Left forelimb (tissue), 1 donor: ENCODE measurements around the gene SLC35F4.

Source experiments
- DNase-seq: peaks from one replicate; pipeline ENCODE4 v3.0.0-alpha.2; 2018; ENCODE audit warnings: low spot score

The SLC35F4 gene

DNA sequence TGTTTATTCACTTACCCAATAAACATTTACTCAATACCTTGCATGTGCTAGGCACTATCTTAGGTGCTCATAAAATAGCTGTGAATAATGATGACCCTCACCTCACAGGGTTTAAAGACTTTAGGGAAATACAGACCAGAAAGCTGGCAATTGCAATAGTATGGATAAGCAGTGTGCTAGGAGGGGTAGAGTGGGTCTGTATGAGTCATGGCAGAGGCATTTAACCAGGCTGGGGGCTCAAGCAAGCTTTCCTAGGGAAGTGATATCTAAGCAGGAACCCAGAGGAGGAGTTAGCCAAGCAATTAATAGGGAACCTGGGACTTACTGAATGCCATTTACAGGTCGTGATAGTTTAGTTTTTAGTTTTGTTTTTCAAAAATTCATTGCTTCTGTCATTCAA lies 248.4 kb downstream of the SLC35F4 start:
- no peak for DNase-seq

DNA sequence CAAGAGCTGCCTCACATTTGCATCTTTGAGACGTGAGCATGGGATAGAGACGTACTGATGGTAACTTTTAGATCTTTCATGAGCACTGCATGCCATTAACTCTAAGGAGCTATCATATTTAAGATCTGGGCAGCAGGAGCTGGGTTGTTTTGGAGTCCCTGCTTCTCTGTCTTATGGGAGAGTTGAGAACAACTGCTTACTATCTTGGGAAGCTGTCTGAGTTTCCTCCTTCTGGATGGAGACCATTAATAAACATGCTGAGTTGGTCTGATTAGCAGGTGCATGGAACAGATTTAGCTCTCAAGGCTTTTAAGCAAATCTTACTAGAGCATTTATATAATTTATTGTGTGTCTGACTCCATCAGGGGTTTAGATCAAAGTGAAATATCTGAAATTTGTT lies 252.9 kb downstream of the SLC35F4 start:
- DNase-seq: no peak

DNA sequence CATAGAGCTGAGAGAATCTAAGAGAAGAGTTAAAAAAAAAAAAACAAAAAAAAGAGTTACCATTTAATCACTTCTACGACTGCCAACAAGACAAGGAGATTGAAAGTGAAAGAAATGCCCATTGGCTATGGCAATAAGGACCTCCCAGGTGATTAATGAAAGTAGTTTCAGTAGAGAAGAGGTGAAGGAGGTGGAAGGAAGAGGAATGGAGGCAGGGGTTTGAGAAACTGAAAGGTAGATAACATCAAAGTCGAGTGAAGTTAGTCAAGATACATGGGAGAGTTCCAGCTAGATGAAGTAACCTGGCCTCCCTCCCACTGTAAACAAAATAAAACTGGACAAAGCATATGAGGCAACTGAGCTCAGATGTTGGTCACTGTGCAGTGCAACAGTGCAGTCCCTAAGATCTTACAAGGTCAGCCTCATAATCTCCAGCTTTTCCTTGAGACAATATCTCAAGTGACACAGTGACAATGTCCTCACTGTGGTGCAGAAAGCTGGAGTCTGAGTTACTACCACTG lies 254.3 kb downstream of the SLC35F4 start:
- DNase-seq: no peak

DNA sequence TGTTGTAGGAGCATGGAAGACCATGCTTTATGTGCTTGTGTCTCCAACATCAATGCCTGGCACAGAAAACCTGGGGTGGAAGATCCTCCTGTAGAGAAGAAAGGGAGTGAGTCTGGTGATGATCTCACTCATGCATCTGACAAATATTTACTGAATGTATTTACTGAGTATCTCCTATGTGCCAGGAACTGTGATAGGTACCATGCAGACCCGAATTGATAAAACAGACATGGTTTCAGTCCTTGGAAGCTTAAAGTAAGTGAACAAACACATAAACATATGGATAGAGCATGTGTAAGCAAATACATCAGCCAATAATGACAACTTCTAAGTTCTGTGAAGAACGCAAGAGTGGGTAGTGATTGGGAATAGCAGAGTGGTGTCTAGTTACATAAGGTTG lies 255.3 kb downstream of the SLC35F4 start:
- DNase-seq: no peak

DNA sequence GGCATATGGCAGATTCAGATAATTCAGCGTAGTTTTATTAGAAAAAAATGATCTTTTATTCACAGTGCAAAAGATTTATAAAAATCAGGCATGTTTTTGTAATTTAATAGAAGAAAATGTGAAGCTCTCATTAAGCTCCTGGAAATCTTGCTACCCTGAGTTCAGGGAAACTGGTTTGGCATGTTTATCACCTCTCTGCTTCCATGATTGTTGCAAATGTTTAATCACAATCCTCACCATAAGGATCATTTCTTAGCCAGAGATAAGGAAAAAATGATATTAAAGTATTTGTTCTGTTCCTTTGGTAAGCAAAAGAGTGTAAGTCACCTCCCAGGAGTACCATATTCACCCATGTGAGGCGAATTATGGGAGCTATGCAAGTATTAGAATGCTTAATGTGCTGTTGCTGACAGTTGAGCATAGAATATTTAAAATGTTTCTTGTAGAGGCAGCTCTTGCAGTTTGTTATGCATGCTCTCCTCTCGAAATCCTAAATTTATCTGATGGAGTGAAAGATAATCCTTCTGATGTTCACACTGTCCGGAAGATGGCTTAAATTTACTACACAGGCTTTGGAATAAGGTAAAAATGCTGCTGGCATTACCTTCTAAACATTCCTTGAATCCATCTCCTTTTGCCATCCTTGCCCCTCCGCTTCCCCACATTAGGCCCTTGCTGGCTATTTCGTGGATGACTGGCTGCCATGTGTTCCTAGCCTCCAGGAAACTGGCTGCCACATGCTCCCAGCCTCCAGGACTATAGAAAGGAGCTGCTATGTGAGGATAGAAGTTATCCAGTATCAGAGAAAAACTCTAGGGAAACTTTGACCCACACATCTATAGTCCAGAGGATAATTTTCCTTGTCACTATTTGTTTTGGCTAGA lies 256.5 kb downstream of the SLC35F4 start:
- no peak for DNase-seq

DNA sequence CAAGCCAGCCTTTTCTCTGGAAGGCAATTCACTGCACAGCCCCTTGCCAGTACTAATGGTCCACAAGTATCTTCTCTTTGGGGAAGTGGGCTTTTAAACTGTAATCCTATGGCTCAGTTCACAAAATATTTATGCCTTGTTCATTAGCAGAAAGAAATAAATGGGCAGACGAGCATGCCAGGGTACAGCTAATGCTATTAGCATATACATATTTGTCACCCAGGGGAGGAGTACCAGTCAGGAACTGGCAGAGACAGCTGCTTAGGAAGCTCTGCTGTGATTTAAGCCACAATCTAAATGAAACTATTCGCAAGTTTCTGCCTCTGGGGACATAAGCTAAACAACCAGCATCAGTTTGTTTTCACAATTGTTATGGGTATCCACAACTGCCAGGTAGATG lies 258.8 kb downstream of the SLC35F4 start:
- DNase-seq: no peak

DNA sequence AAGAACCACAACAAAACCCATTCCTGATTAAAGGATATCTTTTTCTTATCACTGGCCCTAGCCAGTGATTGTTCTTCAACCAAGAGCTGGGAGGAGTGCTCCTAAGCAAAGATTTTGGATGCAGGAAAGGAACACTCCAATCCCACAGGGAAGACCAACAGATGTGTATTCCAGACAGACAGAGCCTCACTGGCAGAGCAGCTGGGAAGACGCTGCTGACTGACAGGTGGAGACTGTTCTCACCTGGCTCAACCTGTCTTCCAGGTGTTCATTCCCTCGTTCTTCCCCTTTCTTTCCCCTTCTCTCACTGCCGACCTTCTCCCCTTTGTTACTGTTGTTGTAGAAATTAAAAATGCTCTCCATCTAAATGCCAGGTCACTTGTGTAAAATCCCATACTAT lies 282.5 kb downstream of the SLC35F4 start:
- no peak for DNase-seq

DNA sequence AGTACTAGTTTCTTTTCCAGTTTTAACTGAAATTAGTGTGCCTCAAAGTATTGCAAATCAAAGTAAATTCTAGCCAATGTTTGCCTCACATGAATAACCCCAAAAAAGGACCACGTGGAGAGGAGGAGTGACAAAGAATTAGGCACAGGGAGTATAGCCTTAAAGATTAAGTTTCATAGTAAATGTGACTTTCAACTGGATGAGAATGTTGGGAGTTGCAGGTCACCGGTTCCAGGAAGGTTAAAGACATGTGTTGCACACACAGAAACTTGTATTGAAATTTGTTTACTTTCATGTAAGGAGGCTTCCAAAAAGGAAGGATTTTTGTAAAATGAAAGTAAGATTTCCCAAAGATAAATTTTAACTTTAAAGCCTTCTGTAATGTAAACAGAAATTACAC lies 283.1 kb downstream of the SLC35F4 start:
- DNase-seq: no peak

DNA sequence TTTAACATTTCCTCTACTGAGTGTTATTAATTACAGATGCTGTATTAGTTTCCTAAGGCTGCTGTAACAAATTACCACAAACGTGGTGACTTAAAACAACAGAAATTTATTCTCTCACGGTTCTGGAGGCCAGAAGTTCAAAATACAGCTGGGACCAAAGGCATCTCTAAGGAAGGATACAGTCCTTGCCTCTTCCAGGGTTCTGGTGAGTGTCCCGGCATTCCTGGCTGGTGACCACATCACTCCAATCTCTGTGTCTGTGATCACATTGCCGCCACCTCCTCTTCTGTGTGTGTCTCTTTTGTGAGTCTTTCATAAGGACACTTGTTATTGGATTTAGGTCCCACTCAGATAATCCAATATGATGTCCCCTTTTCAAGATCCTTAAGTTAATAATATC lies 287.1 kb downstream of the SLC35F4 start:
- no peak for DNase-seq

DNA sequence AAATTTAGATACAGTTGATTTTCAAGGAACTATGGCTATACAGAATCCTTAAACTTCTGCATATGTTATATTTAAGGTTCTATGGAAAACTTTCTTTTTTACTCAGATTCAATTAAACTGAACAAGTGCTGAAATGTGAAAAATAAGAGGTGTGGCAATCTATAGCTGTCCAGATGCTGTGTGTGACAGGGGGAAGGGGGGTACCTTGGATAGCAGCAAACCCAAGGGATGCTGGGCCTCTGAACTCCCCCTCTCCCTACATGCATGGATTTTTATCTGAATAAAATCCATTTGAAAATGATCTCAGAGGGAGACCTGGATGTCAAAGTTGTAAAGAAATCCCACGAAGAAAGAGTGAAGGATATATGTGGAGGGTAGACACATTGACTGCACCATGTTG lies 289.4 kb downstream of the SLC35F4 start:
- DNase-seq: no peak

DNA sequence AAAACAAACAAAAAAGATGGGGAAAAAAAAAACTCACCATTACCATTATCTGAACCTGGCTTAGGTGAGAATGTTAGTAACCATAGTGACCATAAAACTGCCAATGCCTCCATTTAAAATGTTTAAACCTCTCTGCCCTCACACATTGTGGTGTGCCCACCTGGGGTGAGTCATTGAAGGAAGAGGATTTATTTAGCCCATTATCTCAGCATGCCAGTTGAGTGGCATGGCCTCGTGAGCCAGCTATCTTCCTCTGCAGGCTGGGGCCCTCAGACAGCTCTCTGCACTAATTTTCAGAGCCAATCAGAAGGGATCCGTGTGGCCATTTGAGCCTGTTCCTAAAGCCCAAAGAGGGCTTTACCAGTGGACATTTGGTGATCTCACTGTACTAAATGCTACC lies 290.4 kb downstream of the SLC35F4 start:
- DNase-seq: no peak

DNA sequence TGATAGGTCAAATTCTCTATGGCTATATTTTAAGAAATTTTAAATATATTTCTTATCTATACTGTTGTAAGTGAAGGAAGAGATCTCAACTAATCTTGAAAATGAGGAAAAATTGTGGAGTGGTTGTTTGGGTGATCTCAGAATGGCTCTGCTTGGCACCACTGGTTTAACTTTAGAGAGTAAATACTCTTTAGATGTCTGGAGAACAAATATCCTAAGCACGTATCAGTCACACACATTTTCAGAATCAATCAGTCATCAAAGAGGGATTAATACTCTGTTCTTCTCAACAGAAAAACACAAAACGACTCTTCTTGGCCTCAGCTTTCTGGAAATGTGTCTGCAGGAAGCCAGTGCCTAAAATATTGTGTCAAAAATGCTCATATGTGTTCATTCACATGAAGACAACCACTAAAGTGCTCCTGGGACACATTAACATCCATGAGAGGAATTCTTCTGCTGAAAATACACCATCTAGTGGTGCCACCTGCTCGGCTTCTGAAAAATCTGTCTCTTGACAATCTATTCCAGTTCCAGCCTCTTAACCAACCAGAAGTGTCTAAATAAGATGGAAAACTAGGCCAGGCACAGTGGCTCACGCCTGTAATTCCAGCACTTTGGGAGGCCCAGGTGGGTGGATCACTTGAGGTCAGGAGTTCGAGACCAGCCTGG lies 291.1 kb downstream of the SLC35F4 start:
- DNase-seq: no peak

DNA sequence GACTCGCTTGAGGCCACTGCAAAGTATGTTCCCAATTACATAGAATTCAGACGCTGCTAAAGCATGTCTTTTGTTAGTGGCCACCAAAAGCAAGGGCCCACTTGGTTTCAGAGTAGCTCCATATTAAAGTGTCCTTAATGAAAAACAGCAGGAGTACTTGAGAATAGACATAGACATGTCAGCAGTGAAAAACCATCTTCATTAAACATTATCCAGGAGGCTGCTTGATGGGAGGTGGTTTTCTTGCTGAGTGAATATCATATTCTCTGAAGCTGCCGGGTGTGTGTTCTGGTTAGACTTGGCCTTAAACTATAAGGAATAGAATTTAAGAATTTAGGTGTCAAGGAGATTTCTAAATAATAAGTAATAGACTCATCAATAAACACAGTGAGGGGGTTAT lies 292.7 kb downstream of the SLC35F4 start:
- DNase-seq: no peak

DNA sequence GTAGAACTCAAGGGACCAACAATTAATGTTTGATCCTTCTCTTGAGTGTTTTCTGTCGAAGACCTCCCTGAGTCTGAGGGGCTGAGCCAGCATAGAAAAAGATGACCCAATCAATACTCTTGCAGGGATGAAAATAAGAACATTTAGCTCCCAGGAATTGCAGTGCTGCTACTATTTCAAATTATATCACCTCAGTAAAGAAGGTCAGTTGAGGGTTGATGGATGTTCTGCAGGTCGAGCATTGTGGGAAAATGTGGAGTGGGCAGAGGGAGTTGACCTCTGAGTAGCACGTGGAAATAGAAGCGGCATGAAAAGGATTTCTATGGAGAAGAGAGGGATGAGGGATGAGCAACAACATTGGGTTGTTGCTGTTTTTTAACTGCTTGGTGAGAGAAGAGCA lies 297.3 kb downstream of the SLC35F4 start:
- no peak for DNase-seq

DNA sequence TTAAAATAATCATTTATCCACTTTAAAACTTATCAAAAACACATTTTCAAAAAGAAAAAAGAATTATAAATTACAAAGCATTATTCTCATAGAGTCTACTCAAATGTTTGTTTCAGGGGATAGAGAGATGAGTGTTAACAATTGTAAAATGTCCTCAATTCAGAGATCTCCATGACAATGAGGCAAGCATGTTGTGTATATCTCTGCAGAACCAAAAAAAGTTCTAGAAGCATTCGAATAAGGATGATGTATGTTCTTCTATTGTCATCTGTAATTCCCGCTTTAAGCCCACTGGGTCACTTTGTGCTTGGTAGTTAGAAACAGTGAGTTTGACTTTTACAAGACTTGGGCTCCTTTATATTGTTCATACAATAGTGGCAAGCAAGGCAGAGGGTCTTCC lies 298.7 kb downstream of the SLC35F4 start:
- DNase-seq: no peak

DNA sequence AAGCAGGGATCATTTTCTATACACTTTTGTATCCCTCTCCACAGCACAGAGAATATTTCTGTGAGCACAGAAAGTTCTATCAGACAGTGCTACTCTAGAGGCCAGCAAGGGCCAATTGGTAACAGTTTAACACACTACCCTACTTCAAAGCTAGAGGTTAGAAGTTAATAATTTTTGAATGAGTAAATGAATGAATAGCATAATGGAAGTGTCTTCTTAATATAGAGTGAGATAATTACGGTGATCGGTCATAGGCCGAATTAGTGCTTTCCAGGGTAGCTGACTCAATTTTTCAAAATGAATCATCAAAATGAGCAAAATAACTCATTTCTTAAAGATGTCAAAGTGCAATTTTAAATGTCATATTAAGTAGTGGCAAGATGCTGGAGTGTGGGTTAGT lies 305.2 kb downstream of the SLC35F4 start:
- DNase-seq: no peak

DNA sequence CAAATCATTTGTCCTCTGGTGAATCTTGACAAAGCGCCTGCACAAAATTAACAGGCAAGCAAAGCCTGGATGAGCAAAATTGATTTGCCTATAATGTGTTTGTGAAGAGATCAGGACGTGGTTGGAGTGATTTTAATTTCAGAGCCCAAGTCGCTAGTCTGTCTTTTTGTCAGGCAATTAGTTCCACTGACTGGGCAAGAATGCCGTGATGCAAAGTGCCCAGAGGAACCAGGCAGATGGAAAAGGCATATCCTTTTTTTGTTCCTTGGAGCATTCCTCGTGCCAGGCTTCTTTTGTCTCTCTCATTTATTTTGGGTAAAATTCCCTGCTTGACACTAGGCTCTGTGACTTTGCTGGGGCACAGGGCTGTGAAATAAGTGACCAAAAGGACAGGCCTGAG lies 306.3 kb downstream of the SLC35F4 start:
- DNase-seq: no peak

DNA sequence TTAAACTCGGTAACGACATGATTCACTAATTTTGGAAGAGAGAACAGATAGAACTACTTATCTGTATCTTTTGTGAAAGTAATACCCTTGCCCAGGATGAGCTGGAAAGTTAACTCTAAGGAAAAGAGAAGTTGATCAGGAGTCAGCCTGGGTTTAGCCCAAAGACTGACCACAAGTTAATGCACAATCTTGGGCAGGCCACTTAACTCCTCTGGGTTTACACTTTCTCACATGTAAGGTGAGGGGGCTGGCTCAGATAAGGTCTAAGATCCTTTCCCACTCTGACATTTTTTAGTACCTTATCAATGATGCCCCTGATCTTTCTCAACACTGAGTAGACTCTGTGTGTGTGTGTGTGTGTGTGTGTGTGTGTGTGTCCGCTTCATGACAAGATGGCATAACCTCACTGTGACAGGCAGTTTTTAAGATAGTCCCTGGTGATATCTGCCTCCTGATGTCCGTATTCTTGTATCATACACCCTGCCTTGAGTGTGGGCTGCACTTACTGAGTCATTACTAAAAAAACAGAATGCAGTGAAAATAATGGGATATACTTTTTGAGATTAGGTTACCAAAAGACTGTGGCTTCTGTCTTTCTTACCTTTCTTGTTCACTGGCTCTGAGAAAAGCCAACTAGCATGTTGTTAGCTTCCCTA lies 316.0 kb downstream of the SLC35F4 start:
- DNase-seq: no peak

DNA sequence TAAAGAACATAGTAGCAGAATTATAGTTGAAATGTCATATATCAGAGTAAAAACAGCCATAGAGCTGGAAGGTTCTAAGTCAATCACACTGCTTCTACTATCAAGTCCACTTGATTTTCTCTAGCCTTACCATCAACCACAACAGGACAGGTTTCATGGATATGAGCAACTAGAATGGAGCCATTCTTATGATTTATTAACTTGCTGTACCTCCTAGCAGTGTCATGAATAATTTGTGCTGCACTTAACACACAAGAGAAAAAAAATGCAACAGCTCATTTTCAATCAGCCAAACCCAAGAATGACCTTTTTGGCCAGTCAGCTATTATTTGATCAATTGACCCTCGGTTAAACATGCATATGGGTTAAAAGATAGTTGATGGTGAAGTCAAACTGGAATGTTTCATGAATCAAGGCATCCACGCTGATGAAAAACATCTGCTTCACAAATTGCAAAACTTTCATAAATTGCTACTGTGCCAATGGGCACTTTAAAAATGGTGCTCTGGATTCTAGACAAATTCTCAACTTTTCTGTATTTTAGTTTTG lies 316.8 kb downstream of the SLC35F4 start:
- DNase-seq: no peak

DNA sequence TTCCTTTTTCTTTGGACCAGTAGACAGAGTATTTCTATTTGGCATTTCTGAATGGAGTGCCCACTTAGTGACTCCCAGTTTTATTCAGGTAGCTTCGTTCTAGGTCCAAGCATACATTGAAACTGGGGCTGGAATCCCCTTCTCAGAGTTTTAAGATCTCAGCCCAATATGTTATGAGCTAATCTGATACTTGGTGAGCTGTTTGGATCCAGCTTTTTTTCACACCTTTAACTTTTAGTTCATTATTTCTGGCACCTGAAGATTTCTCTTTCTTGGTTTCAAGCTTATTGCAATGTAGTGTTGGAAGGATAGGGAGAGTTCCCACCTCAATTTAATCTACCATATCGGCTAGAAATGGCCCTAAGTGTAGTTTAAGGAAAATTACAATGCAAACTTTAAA lies 318.8 kb downstream of the SLC35F4 start:
- DNase-seq: no peak

DNA sequence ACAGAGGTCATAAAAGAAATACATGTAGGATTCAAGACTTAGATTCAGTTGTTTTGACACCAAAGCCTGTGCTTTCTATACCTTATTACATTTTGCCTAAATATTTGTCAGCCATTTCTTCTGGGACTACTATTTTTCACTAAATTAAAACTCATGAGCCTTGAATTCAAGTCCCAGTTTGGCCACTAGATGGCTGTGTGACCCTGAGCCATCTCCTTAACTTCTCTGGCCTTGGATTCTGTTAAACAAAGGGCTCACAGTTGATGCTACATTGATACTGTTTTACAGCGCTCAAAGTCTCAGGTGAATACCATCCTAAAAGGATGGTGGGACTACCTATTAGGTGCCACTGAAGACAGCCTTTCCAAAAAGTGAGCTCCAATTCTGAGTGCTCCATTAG lies 332.7 kb downstream of the SLC35F4 start:
- DNase-seq: no peak

DNA sequence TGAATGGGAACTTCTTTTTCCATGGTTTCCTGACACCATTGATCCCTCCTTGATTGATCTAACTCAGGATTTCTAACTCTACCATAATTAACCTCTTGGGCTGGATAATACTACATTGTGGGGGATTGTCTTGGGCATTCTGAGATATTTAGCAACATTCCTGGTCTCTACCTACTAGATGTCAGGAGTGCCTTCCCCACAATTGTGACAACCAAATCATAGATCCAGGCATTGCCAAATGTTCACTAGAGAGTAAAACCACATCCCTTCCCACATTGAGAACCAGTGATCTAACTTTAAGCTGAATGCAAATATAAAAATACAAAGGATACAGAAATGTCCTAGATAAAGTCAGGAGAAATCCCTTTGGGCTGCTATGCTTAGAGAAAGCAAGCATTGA lies 335.3 kb downstream of the SLC35F4 start:
- no peak for DNase-seq

DNA sequence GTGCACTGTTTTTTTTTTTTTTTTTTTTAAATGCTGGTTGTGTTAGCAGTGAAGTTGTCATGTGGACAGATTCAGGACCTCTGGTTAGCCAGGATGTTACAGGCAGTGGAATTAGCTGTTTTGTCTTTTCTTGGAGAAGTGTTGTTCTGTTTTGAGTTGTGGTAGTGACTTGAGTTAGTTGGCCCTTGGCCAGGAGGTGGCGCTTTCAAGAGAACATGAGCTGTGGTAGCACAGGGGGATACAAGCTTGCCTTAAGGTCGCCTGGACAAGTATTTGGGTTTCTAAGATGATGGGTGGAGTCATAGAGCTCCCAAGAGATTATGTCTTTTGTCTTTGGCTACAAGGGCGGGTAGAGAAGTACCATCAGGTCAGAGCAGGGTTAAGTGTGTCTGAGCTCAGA lies 338.9 kb downstream of the SLC35F4 start:
- DNase-seq: no peak
